Calu3 (cell line): ENCODE results near the gene SLCO3A1. TPM values are rescaled to one million over a fixed set of nuclear protein-coding genes. Genes with fewer than 3 reads are reported as not detected.

Source experiments
- BruUV-seq: library from RNA; stranded (reverse); fragments of 400-500 nt; replicated peaks from 2 replicates; lab custom pipeline; 2021; lab: Mats Ljungman, UMichigan
- CTCF ChIA-PET: fragments of 300-600 bp; sonication (Branson Sonifier 250); formaldehyde crosslinking; loops from one replicate; lab custom pipeline; 2022; ENCODE audit warnings: antibody characterized with exemption; lab: Charles Lee
- DNase-seq: peaks from one replicate; pipeline ENCODE4 v3.0.0; 2022
- H3K27ac Mint-ChIP-seq: one replicate; pipeline ENCODE4 v1.8.0; 2022; ENCODE audit warnings: mixed read lengths; ENCODE audit not compliant: unreplicated experiment
- H3K27me3 Mint-ChIP-seq: one replicate; pipeline ENCODE4 v1.8.0; 2022; ENCODE audit warnings: mixed read lengths; ENCODE audit not compliant: unreplicated experiment
- H3K36me3 Mint-ChIP-seq: one replicate; pipeline ENCODE4 v1.8.0; 2022; ENCODE audit warnings: mild to moderate bottlenecking, moderate library complexity, mixed read lengths; ENCODE audit not compliant: insufficient read depth, unreplicated experiment
- H3K4me1 Mint-ChIP-seq: one replicate; pipeline ENCODE4 v1.8.0; 2022; ENCODE audit warnings: mild to moderate bottlenecking, low read depth, mixed read lengths; ENCODE audit not compliant: unreplicated experiment
- H3K4me3 Mint-ChIP-seq: one replicate; pipeline ENCODE4 v1.8.0; 2022; ENCODE audit warnings: mild to moderate bottlenecking, low read depth, moderate library complexity, mixed read lengths; ENCODE audit not compliant: unreplicated experiment
- H3K9me3 Mint-ChIP-seq: one replicate; pipeline ENCODE4 v1.8.0; 2022; ENCODE audit warnings: low read depth, mixed read lengths; ENCODE audit not compliant: unreplicated experiment
- intact Hi-C: fragments of 100-400 bp; cut with micrococcal nuclease; formaldehyde crosslinking; loops from one replicate; pipeline ENCODE4 v1.10.0; 2022; ENCODE audit not compliant: unreplicated experiment
- total RNA-seq: library from RNA; stranded (reverse); gene quantifications from 2 replicates; pipeline ENCODE4 v1.2.3, GENCODE V29; 2022
- TF ChIP-seq, protein P1 (sequence below): fragments of 200-600 bp; IDR thresholded peaks from one replicate; pipeline ENCODE4 v1.8.0; 2022; ENCODE audit warnings: antibody characterized with exemption; ENCODE audit not compliant: unreplicated experiment

SLCO3A1 gene
- total RNA-seq, 1 experiment from 2014 or later, result 65.9 TPM

GRCh38 chr15:91985297-91985696, 131.8 kb downstream of the SLCO3A1 start:
- Mint-ChIP-seq H3K27ac (no peak overlapping the region), H3K27me3 (no peaks in the 10 kb centered on the region)
- CTCF ChIA-PET, result no interaction called here

DNA sequence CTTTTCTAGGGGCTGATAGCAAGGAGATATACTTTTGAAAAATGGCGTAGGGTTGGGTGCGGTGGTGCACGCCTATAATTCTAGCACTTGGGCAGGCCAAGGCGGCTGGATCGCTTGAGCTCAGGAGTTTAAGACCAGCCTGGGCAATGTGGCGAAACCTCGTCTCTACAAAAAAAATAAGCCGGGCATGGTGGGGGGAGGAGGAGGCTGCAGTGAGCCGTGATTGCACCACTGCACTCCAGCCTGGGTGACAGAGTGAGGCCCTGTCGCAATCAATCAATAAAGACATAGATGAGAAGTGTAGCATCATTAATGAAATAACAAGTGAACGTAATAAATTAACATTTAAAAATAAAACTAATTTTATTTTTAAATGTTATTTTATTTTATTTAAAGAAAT, 134.6 kb downstream of the SLCO3A1 start:
- TF ChIP-seq, protein P1, sequence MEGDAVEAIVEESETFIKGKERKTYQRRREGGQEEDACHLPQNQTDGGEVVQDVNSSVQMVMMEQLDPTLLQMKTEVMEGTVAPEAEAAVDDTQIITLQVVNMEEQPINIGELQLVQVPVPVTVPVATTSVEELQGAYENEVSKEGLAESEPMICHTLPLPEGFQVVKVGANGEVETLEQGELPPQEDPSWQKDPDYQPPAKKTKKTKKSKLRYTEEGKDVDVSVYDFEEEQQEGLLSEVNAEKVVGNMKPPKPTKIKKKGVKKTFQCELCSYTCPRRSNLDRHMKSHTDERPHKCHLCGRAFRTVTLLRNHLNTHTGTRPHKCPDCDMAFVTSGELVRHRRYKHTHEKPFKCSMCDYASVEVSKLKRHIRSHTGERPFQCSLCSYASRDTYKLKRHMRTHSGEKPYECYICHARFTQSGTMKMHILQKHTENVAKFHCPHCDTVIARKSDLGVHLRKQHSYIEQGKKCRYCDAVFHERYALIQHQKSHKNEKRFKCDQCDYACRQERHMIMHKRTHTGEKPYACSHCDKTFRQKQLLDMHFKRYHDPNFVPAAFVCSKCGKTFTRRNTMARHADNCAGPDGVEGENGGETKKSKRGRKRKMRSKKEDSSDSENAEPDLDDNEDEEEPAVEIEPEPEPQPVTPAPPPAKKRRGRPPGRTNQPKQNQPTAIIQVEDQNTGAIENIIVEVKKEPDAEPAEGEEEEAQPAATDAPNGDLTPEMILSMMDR, result no peak
- H3K36me3 Mint-ChIP-seq, result no peaks in the 10 kb centered on the region
- no peak overlapping the region for H3K27ac Mint-ChIP-seq
- H3K4me3 Mint-ChIP-seq, result no peak overlapping the region
- no TSS peak for BruUV-seq
- CTCF ChIA-PET, result no interaction called here
- DNase-seq, result no peak
- intact Hi-C loops, result no loop called here
- no peaks in the 10 kb centered on the region for H3K27me3 Mint-ChIP-seq
- H3K9me3 Mint-ChIP-seq, result no peaks in the 10 kb centered on the region
- H3K4me1 Mint-ChIP-seq, result no peaks in the 10 kb centered on the region

More at GRCh38 chr15:91985297-91985696, 131.8 kb downstream of the SLCO3A1 start:
- peaks cover 15% of the 10 kb centered on the region for H3K4me1 Mint-ChIP-seq
- no peak for DNase-seq
- TF ChIP-seq, protein P1, result no peak
- no peaks in the 10 kb centered on the region for H3K36me3 Mint-ChIP-seq
- intact Hi-C loops, result no loop called here
- H3K9me3 Mint-ChIP-seq, result no peaks in the 10 kb centered on the region
- no TSS peak for BruUV-seq
- H3K4me3 Mint-ChIP-seq, result no peak overlapping the region

DNA sequence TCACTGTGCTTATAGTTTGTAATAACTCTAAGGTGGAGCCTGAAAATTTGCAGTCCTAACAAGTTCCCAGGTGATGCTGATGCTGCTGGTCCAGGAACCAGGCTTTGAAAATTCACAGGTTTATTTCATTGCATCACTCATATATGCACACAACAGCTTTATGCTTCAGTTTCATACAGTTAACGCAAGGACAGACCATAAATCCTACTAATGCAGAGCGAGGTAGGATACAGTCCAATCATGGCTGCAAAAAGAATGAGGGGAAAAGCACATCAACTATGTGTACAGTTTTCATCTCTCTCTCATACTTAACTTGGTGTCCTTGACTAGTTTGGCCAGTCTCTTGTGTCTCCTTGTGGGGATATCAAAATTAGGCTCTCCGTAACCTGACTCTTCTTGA, 135.1 kb downstream of the SLCO3A1 start:
- H3K27me3 Mint-ChIP-seq, result no peaks in the 10 kb centered on the region
- CTCF ChIA-PET, result no interaction called here
- BruUV-seq, result no TSS peak
- H3K36me3 Mint-ChIP-seq, result peaks cover 1% of the 10 kb centered on the region
- no peaks in the 10 kb centered on the region for H3K9me3 Mint-ChIP-seq
- DNase-seq, result no peak
- H3K4me3 Mint-ChIP-seq, result no peak overlapping the region
- intact Hi-C loops, result no loop called here
- TF ChIP-seq, protein P1, result no peak
- no peaks in the 10 kb centered on the region for H3K4me1 Mint-ChIP-seq
- no peak overlapping the region for H3K27ac Mint-ChIP-seq

DNA sequence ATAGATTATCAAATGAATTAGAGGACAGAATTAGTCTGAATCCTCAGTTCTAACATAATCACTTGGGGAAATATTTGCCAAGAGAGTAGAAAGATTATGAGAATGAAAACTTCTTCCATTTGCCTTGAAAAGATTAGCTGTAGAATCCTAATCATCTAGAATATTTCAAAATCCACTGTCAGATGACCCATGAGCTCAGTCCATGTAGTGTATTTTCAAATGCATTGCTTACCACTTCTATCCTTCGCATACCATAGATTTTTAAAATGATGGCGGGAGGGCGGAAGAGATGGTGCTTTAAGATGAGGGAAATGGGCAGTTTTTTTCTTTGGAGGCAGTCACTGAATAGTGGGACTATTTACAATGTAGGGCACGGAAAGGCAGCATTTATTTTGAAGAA, 136.3 kb downstream of the SLCO3A1 start:
- no peak overlapping the region for H3K27ac Mint-ChIP-seq
- no TSS peak for BruUV-seq
- no peaks in the 10 kb centered on the region for H3K4me1 Mint-ChIP-seq
- DNase-seq, result no peak
- CTCF ChIA-PET, result interaction anchor here (0.6 kb wide), 1 partner anchor 126 kb away, joined by 4 read pairs; no protein-coding TSS in a partner anchor
- no peak overlapping the region for H3K4me3 Mint-ChIP-seq
- H3K9me3 Mint-ChIP-seq, result no peaks in the 10 kb centered on the region
- TF ChIP-seq, protein P1, result no peak
- intact Hi-C loops, result no loop called here
- H3K27me3 Mint-ChIP-seq, result no peaks in the 10 kb centered on the region
- H3K36me3 Mint-ChIP-seq, result peaks cover 4% of the 10 kb centered on the region
